ENCODE results near the gene CEP89. TPM values are rescaled to one million over a fixed set of nuclear protein-coding genes. Genes with fewer than 3 reads are reported as not detected.
"Not testable (repeated sequence)": the region's sequence is repeated elsewhere in the genome, so short reads cannot be mapped to it uniquely, and the experiment has no call there.

Gene CEP89
- total and polyA plus RNA-seq, 2 donors, result 6.8 to 12.5 TPM

DNA sequence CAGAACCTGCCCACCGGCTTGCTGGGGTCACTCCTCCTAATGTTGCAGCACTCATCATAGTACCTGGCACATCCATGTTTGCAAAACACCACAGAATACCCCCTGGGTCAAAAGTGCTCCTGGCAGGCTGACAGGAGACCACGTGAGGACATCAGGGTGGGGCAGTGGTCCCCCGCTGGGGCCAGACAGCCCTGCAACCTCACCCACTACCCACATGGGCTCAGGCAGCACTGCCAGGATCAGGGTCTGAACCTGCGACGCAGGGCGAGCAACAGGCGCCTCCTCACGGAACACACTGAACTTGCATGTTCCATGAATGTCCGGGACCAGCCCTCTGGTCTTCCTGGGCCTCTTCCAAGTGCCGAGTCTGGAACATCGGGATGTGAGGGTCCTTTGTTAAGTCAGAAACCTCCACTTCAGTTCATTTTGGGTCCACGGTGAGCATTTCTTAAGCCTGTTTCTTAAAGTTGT is 100.7 kb downstream of the CEP89 start:
- Histone ChIP-seq H3K36me3 (ENCODE audit: control insufficient read depth in 2 of 2, insufficient read depth in 2 of 2, low read length in 1 of 2) (no peaks in the 10 kb centered on the region), H3K9me3 (ENCODE audit: control insufficient read depth in 2 of 2, insufficient read depth in 1 of 2, low read length in 1 of 2) (no peaks in the 10 kb centered on the region), H3K27me3 (ENCODE audit: control insufficient read depth in 2 of 2, insufficient read depth in 1 of 2, low read length in 1 of 2) (no peaks in the 10 kb centered on the region), H3K27ac (ENCODE audit: low read depth in 1 of 2, low read length in 1 of 2) (no peak overlapping the region), H3K4me3 (ENCODE audit: low read length in 2 of 2) (no peak overlapping the region), H3K4me1 (ENCODE audit: control insufficient read depth in 2 of 2, insufficient read depth in 2 of 2, low read length in 2 of 2) (no peaks in the 10 kb centered on the region)
- WGBS, result 88% methylated on average over 12 of the region's 12 CpGs
- DNase-seq (ENCODE audit: low read depth in 6 of 9, low spot score in 9 of 9), result no peak

DNA sequence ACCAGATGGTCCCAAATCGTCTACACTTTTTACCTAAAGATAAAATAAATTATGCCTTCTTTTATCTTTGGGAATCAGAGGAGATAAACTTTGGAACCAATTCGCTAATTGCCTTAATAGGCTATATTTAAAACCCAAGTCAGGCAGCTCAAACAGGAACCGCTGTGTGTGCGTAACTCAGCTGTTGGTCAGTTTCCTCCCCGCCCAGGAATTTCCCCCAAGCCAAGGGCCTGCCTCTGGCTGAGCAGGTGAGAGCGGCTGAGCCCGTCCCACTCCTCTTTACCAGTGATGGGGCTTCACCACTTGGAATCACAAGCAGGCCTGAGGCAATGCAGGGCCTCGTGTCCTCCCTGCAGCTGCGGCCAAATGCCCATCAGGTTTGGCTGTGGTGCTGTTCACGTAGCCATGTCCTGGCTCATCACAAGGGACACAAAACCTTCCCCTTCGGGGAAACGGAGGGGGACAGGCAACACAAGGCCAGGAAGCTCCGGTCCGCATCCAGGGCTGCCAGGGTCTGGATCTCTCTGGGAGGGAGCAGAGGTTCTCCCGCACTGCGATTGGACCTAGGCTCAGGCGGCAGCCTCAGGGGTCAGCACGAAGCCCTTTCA is 101.7 kb downstream of the CEP89 start:
- H3K4me3 ChIP-seq (ENCODE audit: low read length in 2 of 2), result no peak overlapping the region
- no peaks in the 10 kb centered on the region for H3K27me3 ChIP-seq (ENCODE audit: control insufficient read depth in 2 of 2, insufficient read depth in 1 of 2, low read length in 1 of 2)
- DNase-seq (ENCODE audit: low read depth in 6 of 9, low spot score in 9 of 9), result no peak
- H3K27ac ChIP-seq (ENCODE audit: low read depth in 1 of 2, low read length in 1 of 2), result no peak overlapping the region
- WGBS, result 82% methylated on average over 18 of the region's 18 CpGs
- no peaks in the 10 kb centered on the region for H3K4me1 ChIP-seq (ENCODE audit: control insufficient read depth in 2 of 2, insufficient read depth in 2 of 2, low read length in 2 of 2)
- no peaks in the 10 kb centered on the region for H3K36me3 ChIP-seq (ENCODE audit: control insufficient read depth in 2 of 2, insufficient read depth in 2 of 2, low read length in 1 of 2)
- H3K9me3 ChIP-seq (ENCODE audit: control insufficient read depth in 2 of 2, insufficient read depth in 1 of 2, low read length in 1 of 2), result no peaks in the 10 kb centered on the region

DNA sequence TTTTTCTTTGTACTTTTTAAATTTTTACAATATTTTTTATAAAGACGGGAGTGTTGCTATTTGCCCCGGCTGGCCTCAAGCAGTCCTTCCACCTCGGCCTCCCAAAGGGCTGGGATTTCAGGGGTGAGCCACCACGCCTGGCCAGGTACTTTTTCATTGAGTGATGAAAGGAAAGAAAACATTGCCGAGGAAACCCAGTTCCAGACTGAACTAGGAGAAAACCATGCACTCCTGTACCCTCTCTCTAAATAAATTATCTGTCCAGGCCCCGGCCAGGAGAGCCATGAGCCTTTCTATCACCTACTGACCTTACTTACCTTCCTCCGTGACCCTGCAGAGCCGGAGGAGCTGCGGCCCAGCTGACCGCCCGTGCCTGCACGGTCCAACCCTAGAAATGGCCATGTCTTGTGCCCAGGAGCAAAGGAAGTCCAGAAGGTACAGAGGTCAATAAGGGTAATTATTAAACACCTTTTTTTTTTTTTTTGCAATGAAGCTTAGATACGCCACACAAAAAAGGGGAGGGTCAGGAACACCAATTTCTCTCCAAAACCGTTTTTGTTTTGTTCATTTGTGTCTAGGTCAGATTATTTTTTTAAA is 102.3 kb downstream of the CEP89 start, which contains the start of gene SLC7A9:
TSS of gene SLC7A9 (minus strand) at position 399 of the 597 bp plus-strand sequence. CDS start 1,233 bp downstream, outside the sequence.
- no peak for DNase-seq (ENCODE audit: low read depth in 6 of 9, low spot score in 9 of 9)
- Histone ChIP-seq H3K36me3 (ENCODE audit: control insufficient read depth in 2 of 2, insufficient read depth in 2 of 2, low read length in 1 of 2) (no peaks in the 10 kb centered on the region), H3K9me3 (ENCODE audit: control insufficient read depth in 2 of 2, insufficient read depth in 1 of 2, low read length in 1 of 2) (no peaks in the 10 kb centered on the region), H3K27me3 (ENCODE audit: control insufficient read depth in 2 of 2, insufficient read depth in 1 of 2, low read length in 1 of 2) (no peaks in the 10 kb centered on the region), H3K4me3 (ENCODE audit: low read length in 2 of 2) (no peak within 1 kb of the TSS), H3K4me1 (ENCODE audit: control insufficient read depth in 2 of 2, insufficient read depth in 2 of 2, low read length in 2 of 2) (no peaks in the 10 kb centered on the region), H3K27ac (ENCODE audit: low read depth in 1 of 2, low read length in 1 of 2) (no peak within 1 kb of the TSS)
- 93% methylated on average over 14 of the region's 14 CpGs for WGBS

DNA sequence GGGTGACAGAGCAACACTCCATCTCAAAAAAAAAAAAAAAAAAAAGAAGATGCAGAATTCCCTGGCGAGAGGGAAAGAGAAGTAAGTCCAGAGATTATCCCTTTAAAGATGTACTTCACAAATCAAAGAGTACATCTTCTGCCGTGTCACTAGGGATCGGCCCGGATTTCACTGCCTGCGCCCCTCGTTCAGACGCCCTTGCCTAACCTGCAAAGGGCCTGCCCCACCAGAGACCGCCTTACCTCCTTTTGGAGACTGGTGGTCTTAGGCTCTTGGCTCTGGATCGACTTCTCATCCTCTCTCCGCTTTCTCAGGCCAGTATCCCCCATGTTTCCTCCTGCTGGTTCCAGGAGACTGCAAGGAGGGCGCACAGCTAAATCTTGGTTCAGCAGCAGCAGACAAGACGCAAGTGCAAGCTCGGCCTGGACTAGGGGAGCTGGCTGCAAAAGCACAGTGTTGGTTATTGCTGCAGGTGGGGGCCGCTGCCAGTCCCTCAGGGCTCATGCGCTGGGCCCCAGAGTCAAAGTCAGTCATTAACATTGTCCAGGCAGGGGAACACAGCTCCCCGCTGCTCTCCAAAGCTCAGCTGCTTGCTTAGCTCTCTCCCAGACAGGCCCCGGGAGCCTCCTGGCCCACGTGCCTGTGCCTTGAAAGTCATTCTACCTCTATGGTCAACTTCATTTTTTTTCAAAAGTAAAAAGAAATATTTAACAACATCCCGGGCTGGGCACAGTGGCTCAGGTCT is 103.4 kb downstream of the CEP89 start:
- Histone ChIP-seq H3K4me1 (ENCODE audit: control insufficient read depth in 2 of 2, insufficient read depth in 2 of 2, low read length in 2 of 2) (no peaks in the 10 kb centered on the region), H3K27ac (ENCODE audit: low read depth in 1 of 2, low read length in 1 of 2) (no peak overlapping the region), H3K4me3 (ENCODE audit: low read length in 2 of 2) (no peak overlapping the region), H3K27me3 (ENCODE audit: control insufficient read depth in 2 of 2, insufficient read depth in 1 of 2, low read length in 1 of 2) (no peaks in the 10 kb centered on the region), H3K36me3 (ENCODE audit: control insufficient read depth in 2 of 2, insufficient read depth in 2 of 2, low read length in 1 of 2) (no peaks in the 10 kb centered on the region), H3K9me3 (ENCODE audit: control insufficient read depth in 2 of 2, insufficient read depth in 1 of 2, low read length in 1 of 2) (no peaks in the 10 kb centered on the region)
- WGBS, result 95% methylated on average over 19 of the region's 19 CpGs
- no peak for DNase-seq (ENCODE audit: low read depth in 6 of 9, low spot score in 9 of 9)

DNA sequence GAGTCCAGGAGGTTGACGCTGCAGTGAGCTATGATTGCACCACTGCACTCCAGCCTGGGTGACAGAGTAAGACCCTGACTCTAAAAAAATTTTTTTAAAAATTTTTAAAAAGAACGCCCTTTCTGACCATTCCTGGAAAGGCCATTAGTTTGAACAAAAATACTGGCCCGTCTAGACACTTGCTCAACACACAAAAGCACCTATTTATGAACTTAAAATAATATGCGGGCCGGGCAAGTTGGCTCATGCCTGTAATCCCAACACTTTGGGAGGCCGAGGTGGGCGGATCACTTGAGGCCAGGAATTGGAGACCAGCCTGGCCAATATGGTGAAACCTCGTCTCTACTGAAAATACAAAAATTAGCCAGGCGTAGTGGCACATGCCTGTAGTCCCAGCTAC is 104.3 kb downstream of the CEP89 start:
- not testable (repeated sequence) for H3K9me3 ChIP-seq (ENCODE audit: control insufficient read depth in 2 of 2, insufficient read depth in 1 of 2, low read length in 1 of 2); H3K4me3 ChIP-seq (ENCODE audit: low read length in 2 of 2); H3K27me3 ChIP-seq (ENCODE audit: control insufficient read depth in 2 of 2, insufficient read depth in 1 of 2, low read length in 1 of 2); H3K4me1 ChIP-seq (ENCODE audit: control insufficient read depth in 2 of 2, insufficient read depth in 2 of 2, low read length in 2 of 2); DNase-seq (ENCODE audit: low read depth in 6 of 9, low spot score in 9 of 9); H3K27ac ChIP-seq (ENCODE audit: low read depth in 1 of 2, low read length in 1 of 2); H3K36me3 ChIP-seq (ENCODE audit: control insufficient read depth in 2 of 2, insufficient read depth in 2 of 2, low read length in 1 of 2)
- 96% methylated on average over 9 of the region's 9 CpGs for WGBS

DNA sequence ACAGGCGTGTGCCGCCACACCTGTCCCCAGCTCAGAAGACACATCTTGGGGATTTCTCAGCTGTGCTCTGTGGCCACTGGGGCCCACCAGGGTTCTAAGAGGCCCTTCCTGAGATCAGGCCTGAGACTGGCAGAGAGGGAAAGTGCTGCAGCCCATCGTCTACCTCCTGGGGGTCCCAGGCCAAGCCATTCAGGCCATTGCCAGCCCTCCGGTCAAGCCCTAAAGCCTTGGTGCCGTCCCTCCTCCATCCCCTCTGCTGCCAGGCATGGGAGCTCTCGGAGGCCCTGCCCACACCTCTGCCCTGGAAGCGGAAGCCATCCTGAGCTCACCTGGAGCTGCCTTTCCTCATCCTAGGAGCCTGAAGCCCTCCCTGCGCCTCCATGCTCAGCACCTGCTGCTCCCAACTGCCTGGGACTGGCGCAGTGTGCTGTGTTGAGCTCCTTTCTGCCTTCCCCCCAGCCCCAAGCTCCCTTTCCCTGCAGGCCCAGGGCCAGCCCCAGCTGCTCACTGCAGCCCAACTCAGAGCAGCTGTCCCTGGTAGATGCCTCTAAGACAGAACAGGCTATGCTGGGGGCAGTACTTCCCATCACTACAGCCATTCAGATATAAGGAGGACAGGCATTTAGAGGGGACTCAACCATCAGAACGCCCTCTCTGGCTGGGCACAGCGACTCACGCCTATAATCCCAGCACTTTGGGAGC is 105.0 kb downstream of the CEP89 start:
- no peaks in the 10 kb centered on the region for H3K27me3 ChIP-seq (ENCODE audit: control insufficient read depth in 2 of 2, insufficient read depth in 1 of 2, low read length in 1 of 2)
- no peaks in the 10 kb centered on the region for H3K36me3 ChIP-seq (ENCODE audit: control insufficient read depth in 2 of 2, insufficient read depth in 2 of 2, low read length in 1 of 2)
- H3K4me3 ChIP-seq (ENCODE audit: low read length in 2 of 2), result no peak overlapping the region
- 94% methylated on average over 12 of the region's 12 CpGs for WGBS
- no peak overlapping the region for H3K27ac ChIP-seq (ENCODE audit: low read depth in 1 of 2, low read length in 1 of 2)
- no peaks in the 10 kb centered on the region for H3K9me3 ChIP-seq (ENCODE audit: control insufficient read depth in 2 of 2, insufficient read depth in 1 of 2, low read length in 1 of 2)
- no peaks in the 10 kb centered on the region for H3K4me1 ChIP-seq (ENCODE audit: control insufficient read depth in 2 of 2, insufficient read depth in 2 of 2, low read length in 2 of 2)
- DNase-seq (ENCODE audit: low read depth in 6 of 9, low spot score in 9 of 9), result no peak

DNA sequence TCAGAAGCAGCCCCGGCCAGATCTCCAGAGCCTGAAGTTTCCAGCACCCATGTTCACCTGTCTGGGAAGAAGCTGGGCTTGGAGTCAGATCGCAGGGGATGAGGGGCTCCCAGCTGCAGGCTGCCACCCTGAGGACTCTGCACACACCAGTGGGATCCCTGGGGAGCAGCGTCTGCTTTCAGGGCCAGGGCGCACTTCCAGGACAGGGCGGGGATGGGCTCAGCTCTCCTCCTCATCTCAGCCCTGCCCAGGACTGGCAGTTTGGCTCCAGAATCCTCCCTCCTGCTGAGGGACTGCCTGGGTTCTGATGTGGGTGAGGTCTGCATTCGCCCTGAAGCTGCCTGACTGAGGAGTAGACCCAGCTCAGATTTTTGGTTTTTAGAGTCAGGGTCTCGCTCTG is 105.7 kb downstream of the CEP89 start:
- 86% methylated on average over 7 of the region's 7 CpGs for WGBS
- Histone ChIP-seq H3K4me1 (ENCODE audit: control insufficient read depth in 2 of 2, insufficient read depth in 2 of 2, low read length in 2 of 2) (no peaks in the 10 kb centered on the region), H3K4me3 (ENCODE audit: low read length in 2 of 2) (no peak overlapping the region), H3K36me3 (ENCODE audit: control insufficient read depth in 2 of 2, insufficient read depth in 2 of 2, low read length in 1 of 2) (no peaks in the 10 kb centered on the region), H3K27ac (ENCODE audit: low read depth in 1 of 2, low read length in 1 of 2) (no peak overlapping the region), H3K27me3 (ENCODE audit: control insufficient read depth in 2 of 2, insufficient read depth in 1 of 2, low read length in 1 of 2) (no peaks in the 10 kb centered on the region), H3K9me3 (ENCODE audit: control insufficient read depth in 2 of 2, insufficient read depth in 1 of 2, low read length in 1 of 2) (no peaks in the 10 kb centered on the region)
- DNase-seq (ENCODE audit: low read depth in 6 of 9, low spot score in 9 of 9), result no peak

DNA sequence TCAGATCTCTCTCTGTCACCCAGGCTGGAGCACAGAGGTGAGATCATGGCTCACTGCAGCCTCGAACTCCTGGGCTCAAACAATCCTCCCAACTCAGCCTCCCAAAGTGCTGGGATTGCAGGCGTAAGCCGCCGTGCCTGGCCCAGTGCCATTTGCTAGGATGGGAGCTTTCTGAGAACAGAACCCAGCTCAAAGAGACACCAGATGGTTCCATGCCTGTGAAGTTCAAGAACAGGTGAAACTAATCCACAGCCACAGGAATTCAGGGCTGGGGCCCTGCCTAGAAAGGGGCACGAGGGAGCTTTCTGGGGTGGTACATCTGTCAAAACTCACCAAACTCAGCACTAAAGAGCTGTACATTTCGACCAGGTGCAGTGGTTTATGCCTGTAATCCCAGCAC is 106.4 kb downstream of the CEP89 start:
- H3K4me1 ChIP-seq (ENCODE audit: control insufficient read depth in 2 of 2, insufficient read depth in 2 of 2, low read length in 2 of 2), result no peaks in the 10 kb centered on the region
- H3K4me3 ChIP-seq (ENCODE audit: low read length in 2 of 2), result no peak overlapping the region
- no peaks in the 10 kb centered on the region for H3K9me3 ChIP-seq (ENCODE audit: control insufficient read depth in 2 of 2, insufficient read depth in 1 of 2, low read length in 1 of 2)
- no peaks in the 10 kb centered on the region for H3K36me3 ChIP-seq (ENCODE audit: control insufficient read depth in 2 of 2, insufficient read depth in 2 of 2, low read length in 1 of 2)
- no peak overlapping the region for H3K27ac ChIP-seq (ENCODE audit: low read depth in 1 of 2, low read length in 1 of 2)
- WGBS, result 87% methylated on average over 6 of the region's 6 CpGs
- no peak for DNase-seq (ENCODE audit: low read depth in 6 of 9, low spot score in 9 of 9)
- H3K27me3 ChIP-seq (ENCODE audit: control insufficient read depth in 2 of 2, insufficient read depth in 1 of 2, low read length in 1 of 2), result no peaks in the 10 kb centered on the region
